ENCODE results near the gene NME1.

- TF ChIP-seq CTCF (conservative IDR thresholded peaks at IDR 0.05; ENCODE audit: low read length) (no peak), EZH2phosphoT487 (IDR thresholded peaks at IDR 0.05; ENCODE audit: borderline replicate concordance, low read depth, low read length) (no peak)
Measured at GRCh38 chr17:51169340-51169739, 16.0 kb downstream of the NME1 start.
